ENCODE results near the gene CLCF1.

The CLCF1 gene

DNA sequence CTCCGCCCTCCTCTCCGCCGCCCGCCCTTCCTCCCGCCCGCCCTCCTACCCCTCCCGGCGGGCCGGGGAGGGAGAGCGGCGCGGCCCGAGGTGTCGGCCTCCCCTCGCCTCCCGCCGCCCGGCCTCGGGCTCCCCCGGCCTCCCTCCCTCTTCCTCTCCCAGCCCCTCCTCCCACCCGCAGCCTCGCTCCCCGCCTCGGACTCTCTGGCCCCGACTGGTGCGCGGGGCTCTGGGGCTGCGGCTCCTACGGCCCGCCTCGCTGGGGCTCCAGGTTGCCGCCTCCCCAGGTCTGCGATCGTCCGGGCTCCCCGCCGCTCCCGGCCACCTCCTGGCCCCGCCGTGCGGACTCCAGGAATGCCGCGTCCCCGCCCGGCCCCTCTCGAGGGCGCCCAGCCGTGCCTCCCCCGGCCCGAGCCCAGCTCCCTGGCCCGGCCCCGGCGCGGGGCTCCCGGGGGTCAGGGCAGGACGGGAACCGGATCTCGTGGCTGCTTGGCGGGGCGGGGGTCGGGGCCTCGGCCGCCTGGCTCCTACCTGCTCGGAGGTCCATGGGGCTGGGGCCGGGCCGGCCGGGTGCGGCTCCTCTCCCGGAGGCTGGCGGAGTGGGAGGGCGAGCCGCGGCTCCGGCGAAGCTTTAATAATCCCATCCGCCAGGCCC is at the start of gene CLCF1:
Gene CLCF1 (minus strand): TSS at position 606 of the 655 bp plus-strand sequence. CDS start 59 bp downstream, at position 547.
- DNase-seq = no peak

DNA sequence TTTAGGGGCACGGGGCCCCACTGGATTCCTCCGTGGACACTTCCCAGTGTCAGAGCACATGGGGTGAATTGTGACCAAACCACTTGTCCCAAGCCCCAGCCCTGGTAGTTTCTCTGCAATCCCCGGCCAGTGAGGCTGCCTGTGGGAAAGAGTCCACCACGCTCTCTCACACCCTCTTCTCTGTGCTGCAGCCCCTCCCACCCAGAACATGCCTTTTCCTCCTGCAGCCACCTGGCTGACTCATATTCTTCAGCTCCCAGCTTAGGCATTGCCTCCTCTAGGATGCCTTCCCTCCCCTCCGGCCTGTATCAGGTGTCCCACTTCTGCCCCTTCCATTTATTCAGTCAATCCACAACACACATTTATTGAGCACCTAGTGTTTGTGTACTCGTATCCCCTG is 49.5 kb upstream of the CLCF1 start:
- no peak for DNase-seq

DNA sequence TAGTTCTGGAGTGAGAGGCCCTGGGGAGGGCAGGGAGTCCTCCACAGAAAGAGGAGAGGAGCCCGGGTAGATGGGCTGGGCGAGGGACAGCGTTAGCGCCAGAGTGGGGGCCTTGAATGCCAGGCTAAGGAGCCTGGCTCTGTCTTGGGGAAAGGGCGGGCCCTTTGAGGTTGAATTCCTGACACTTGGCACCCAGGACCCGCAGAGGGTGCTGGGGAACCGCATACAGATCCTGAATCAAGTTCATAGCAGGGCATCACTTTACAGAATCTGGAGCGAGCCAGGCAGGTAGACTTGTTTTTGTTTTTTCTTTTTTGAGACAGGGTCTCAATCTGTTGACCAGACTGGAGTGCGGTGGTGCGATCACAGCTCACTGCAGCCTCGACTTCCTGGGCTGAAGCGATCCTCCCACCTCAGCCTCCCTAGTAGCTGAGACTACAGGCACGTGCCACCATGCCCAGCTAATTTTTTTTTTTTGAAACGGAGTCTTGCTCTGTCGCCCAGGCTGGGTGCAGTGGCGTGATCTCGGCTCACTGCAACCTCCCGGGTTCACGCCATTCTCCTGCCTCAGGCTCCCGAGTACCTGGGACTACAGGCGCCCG is 48.1 kb upstream of the CLCF1 start:
- no peak for DNase-seq

DNA sequence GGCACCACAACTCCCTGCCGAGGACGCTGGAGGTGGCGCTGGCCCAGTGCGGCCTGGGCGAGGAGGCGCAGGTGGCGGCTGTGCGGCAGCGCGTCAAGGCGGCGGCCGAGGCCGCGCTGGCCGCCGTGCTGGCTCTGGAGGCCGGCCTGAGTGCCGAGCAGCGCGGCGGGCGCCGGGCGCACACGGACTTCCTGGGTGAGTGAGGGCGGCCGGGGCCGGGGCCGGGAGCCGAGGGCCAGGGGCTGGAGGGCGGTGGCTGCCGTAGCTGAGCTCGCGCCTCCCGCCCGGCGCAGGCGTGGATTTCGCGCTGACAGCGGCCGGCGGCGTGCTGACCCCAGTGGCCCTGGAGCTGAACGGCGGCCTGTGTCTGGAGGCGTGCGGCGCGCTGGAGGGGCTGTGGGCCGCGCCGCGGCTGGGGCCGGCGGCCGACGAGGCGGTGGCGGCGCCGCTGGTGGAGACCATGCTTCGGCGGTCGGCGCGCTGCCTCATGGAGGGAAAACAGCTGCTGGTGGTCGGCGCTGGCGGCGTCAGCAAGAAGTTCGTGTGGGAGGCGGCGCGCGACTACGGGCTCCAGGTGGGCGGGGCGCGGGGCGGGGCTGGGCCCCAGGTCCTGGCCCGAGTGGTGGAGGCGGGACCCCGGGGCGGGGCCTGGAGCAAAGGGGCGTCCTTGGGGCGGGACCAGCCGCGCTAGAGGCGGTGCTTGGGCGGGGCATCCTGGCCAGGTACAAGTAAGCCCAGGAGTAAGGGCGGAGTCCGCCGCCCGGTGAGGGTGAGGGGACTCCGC is 47.4 kb upstream of the CLCF1 start:
- peak; percentile 70 for DNase-seq

DNA sequence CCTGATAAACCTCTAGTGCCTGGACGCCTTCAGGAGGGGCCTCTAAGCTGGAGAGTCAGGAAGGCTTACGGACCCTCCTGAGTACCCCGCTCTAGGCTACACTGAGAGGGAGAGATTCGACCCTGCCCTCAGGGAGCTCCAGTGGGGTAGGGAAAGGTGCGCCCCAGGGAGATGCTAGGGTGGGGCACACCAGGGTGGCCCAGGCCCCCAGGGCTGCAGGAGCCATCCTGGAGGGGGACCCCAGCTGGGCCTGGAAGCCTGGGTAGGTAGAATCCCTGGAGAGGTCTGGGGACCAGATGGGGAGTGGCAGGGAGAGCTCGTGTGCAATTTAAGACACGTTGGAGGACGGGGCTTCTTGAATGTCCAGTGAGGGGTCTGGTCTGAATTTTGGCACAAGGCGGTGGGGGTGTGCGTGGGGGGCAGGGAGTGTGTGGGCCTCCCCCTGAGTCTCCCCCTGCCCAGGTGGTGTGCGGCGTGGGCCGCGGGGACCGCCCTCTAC is 46.8 kb upstream of the CLCF1 start:
- no peak for DNase-seq

DNA sequence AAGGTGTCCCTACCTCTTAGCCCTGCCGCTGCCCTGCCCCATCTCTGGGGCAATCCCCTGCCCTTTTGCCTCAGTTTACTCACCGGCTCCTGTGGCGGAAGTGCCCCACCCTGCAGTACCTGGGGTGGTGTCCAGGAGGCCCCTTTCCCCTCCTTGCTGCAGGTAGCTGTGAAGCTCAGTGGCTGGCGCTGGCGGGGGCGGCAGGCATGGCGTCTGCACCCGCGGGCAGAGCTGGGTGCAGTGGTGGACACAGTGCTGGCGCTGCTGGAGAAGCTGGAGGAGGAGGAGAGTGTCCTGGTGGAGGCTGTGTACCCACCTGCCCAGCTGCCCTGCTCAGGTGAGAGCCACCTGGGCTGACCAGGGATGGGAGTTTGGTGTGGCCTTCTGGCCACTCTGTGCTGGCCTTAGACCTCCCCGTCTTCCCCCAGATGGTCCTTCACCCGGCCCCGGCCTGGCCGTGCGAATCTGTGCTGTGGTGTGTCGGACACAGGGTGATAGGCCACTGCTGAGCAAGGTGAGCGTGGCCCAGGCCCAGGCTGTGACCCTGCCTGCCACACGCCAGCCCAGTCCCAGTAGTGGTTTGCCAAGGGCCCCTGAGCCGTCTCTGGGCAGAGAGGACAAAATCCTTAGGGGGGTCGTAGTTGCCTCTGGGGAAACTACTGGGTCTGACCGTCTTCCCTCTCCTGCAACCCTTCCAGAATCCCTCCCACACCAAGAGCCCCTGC is 46.1 kb upstream of the CLCF1 start:
- no peak for DNase-seq

DNA sequence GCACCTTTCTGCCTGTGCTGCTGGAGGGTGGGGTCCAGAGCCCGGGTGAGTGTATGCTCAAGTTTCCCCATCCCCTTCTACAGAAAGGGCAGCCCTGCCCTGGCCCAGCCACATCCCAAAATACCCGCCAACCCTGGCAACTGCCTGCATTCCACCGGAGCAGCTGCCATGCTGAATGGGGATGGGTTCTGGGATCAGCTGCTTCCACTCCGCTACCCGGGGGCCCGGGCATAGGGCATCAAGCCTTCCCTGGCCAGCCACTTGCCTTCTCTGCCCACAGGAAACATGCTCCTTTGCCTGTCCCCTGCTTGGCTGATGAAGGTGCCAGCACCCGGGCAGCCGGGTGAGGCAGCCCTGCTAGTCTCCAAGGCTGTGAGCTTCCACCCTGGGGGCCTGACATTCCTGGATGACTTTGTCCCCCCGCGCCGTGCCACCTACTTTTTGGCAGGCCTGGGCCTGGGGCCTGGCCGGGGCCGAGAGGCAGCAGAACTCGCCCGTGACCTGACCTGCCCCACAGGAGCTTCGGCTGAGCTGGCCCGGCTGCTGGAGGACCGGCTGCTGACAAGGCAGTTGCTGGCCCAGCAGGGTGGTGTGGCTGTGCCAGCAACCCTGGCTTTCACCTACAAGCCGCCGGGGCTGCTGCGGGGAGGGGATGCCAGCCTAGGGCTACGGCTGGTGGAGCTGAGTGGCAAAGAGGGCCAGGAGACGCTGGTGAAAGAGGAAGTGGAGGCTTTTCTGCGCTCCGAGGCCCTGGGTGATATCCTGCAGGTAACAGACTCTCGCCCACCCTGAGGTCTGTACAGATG is 45.3 kb upstream of the CLCF1 start:
- DNase-seq = no peak

DNA sequence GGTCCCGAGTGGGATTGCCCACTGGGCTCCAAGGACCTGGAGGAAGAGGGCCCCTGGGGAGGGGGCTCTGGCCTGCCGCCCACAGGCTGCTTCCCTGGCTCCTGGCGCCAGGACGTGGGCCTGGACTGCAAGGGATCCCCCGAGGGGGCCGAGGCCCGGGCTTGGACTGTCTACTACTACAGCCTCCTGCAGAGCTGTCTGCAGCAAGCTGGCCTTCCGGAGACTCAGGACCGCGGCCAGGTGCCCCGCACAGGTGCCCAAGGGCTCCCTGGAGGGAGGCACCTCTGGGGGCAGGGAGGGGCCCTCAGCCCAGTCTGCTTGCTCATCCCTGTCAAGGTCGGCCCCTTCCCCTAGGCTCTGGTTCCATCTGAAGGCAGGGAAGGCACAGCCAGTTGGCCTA is 44.0 kb upstream of the CLCF1 start:
- DNase-seq = no peak

DNA sequence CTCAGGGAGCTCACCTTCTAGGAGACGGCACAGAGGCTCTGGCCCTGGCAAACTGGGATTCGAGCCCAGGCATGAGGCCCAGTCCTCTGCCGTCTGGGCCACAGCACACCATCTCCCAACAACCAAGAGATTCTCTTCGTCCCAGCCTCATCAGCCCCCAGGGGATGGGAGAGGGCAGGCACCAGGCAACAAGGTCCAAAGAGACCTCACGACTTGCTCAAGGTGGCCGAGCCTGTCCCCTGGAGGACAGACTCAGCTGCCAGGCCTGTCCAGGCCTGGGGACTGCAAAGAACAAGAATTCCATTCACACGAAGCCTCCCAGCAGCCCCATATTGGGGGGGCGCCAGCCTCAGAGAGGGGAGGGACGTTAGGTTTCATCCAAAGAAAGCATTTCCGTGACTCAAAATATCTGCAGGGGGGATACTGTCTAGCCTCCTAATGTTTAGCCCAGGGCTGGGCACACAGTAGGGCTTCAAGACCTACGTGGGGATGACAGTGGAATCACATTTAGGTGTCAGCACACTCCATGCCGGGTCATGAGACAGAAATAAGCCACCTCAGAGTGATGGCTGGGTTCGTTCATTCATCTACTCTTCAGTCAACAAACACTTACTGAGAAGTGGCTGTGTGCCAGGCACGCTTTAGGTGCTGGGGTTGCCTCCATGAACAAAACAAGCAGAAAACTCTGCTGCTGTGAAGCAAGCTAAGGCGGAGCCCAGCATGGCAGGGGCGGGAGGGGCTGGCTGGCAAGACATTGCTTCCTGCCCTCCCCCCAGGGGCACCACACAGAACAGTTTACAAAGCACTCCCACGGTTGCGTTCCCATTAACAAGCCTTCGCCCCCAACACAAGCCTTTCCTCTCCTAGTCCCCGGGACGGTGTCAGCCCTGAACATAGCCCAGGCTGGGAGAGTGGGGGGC is 43.3 kb upstream of the CLCF1 start:
- DNase-seq = no peak

DNA sequence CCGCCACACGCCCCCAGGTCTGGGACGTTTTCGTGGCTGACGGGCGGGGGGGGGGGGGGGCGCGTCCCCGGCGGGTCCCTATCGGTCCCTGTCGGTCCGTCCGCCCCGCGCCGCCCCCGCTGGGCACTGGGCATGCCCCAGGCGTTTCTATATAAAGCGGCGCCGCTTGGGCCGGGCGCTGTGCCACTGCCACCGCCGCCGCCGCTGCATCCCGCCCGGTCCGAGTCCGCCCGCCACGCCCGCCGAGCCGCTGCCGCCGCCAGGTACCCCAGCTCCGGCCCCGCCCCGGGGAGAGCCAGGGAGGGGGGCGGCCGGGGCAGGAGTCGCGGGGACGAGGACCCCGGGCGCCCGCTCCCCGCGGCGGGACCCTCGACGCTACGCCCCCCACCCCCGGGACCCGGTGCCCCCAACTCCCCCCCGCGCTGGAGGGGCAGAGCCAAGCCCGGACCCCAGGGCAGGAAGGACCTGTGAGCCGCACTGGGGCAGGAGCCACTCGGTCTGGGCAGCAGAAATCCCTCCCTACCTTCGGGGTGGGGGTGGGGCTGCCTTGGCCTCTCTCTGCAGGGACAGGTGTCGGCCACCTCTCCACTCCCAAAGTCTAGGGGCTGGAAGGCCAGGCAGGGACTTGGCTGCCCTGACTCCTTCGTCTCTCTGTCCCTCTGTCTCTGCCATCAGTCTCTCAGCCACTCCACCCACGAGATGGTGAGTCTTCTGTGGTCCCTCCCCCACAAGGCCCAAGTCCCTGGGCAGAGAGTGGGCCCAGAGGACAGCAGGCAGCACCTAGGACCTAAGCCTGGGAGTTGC is 42.3 kb upstream of the CLCF1 start, which contains the start of gene CARNS1:
Gene CARNS1 (plus strand): TSS at position 178 of the 804 bp plus-strand sequence. CDS start 522 bp downstream, at position 700.
- no peak for DNase-seq

DNA sequence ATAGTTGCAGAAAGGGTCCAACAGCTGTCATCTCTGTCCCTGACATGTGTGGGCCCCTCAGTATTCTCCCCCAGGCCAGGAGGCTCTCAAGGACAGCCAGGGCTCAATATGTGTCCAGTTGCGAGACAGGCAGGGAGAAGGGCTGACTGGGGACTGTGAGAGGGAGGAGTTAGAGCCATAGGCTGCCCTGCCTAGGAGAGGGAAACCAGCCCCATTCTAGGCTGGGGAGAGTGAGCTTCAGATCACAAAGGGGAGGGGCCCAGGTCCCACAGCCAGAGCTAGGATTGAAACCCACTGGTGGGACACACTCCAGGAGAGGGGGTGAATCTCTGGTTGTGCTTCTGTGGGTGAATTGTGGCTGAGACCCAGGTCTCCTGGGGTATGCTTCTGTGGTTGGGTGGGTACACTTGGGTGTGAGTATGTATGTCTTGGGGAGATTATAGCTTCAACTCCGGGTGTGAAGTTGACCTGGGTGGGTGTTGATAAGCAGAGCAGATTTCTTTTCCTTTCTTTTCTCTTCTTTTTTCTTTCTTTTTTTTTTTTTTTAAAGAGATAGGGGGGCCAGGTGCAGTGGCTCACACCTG is 40.0 kb upstream of the CLCF1 start:
- no peak for DNase-seq

DNA sequence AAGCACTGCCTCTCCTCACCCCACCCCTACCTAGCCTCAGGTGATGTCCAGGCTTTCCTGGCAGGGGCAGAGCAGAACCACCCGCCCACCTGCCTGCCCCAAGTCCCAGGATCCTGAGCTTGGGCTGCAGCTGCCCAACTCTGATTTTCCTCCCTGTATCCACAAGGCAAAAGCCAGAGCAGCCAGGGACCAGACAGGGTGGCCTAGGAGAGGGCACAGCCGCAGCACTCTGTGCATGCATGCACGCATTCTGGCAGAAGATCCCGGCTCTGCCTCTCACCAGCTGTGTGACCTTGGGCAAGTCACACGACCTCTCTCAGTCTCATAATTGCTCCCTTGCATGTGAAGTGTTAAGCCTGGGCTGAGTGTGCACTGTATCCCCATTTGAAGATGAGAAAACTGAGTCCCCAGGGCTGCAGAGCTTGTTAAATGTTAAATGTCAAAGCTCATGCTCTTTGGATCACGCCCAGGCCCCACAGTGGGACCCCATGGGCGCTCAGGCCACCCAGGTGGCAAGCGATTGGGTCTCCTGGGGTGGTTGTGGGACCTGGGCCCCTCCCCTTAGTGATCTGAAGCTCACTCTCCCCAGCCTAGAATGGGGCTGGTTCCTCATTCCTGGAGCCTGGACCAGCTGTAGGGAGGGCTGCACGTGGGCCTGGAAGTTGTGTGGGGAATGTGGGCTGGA is 39.2 kb upstream of the CLCF1 start:
- no peak for DNase-seq

DNA sequence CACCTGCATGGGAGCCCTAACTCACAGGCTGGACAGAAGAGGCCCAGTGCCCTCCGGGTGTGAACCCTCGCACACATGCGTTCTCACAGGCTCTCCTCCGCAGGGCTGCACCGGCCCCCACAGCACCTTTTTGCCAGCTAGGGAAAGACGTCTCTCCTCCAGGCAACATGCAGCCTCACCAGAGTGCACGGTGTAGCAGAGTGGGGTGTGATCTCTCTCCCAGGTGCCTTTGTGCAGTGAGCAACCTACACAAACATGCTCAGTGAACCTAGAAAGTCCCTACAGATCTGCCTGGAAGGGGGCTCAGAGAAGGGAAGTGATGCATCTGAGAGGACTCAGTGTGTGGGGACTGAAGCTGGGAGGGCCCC is 38.4 kb upstream of the CLCF1 start:
- DNase-seq = no peak

DNA sequence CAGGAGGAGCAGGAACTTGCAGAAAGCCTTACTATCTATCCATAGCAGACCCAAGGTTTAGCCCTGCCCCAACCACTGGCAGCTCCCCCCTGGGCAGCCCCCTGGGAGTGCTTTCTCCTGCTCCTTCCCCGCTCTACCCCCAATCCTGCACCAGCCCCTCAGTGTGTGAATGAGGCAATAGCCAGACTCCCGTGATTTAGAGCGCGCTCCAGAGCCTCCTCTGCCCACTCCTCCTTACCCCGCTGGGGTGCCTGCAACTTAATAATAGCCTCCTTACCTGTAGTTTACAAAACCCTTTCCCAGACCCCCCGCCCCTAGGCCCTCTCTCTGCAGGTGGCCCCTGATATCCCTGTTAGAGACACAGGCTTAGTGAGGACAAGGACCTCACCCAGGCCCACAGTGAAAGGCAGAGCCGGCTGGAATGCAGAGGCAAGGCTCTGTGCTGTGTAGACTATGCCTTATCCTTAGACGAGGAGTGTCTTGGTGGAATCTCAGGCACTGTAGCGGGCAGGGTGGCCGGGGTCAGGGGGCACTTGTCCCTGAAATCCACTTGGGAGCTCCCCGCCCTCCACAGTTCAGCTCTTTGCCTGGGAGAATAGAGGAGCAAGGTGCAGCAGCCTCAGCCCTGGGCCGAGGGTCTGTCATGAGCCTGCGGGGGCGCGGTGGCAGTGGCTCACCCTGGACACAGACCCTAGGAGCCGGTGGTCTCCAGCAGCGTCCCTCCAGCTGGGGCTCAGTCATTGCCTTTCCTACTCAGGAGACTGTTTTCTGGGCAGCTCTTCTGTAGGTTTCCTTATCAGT is 37.8 kb upstream of the CLCF1 start:
- DNase-seq = no peak

DNA sequence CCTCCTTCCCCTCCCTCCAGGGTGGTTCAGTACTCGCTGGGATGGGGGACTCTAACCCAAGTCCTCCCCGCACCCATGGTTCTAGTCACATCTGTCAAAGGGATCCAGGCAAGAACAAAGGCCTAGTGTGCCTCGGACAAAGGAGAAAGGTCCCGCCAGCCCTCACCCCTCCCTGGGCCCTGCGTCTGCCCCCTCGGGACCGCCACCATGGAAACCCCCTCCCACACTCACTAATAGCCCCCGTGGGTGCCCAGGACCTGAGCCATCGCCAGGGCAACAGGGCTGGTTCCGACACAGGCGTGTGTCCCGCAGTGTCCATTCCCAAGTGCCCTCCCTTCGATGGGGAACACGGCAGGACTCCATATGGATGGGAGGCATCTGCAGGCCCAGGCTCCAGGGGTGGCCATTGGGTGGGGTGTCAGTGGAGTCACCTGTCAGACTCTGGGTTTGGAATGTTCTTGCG is 37.0 kb upstream of the CLCF1 start:
- no peak for DNase-seq

DNA sequence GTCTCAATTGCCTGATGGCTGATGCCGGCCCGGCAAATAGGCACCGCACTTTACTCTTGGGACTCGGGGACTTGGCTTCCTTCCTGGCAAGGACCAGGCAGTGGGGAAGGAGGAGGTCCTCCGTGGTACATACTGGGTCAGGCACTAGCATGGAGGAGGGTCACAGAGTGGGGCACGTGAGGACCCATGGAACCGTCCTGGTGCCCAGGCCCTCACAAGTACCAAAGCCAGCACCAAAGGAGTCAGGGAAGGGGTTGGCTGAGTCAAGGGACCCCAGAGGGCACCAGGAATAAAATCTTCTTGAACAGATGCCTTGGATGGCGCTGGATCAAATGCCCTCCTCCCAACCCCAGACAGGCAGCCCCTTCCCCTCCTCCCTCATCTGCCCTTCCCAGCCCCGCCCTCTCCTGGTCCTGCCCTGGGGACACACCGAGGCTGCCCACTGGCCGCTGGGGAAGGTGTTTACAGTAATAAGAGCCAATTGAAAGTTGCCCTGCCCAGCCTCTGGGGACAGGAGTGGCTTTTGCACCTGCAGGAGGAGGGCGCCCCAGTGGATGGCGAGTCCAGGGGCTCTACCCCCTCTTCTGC is 36.5 kb upstream of the CLCF1 start:
- DNase-seq = no peak

DNA sequence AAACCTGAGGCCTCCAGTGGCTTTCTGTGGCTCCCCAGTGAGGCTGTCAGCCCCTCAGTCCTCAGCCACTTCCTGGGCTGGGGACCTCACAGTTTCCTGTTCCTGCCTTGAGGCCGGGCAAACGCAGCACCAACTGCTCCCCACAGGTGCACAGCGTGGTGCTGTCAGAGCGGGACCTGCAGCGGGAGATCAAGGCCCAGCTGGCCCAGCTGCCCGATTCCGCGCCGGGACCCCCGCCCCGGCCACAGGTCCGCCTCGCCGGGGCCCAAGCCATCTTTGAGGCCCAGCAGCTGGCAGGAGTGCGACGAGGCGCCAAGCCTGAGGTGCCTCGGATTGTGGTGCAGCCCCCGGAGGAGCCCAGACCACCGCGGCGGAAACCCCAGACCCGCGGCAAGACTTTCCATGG is 35.9 kb upstream of the CLCF1 start:
- DNase-seq = no peak
